Ecto neural progenitor cell (in vitro differentiated cells): Measurements from ENCODE around the gene REL.

Source experiments
- DNase-seq: peaks from one replicate; pipeline ENCODE4 v3.0.0-alpha.2; 2018; ENCODE audit warnings: low spot score

REL gene

DNA sequence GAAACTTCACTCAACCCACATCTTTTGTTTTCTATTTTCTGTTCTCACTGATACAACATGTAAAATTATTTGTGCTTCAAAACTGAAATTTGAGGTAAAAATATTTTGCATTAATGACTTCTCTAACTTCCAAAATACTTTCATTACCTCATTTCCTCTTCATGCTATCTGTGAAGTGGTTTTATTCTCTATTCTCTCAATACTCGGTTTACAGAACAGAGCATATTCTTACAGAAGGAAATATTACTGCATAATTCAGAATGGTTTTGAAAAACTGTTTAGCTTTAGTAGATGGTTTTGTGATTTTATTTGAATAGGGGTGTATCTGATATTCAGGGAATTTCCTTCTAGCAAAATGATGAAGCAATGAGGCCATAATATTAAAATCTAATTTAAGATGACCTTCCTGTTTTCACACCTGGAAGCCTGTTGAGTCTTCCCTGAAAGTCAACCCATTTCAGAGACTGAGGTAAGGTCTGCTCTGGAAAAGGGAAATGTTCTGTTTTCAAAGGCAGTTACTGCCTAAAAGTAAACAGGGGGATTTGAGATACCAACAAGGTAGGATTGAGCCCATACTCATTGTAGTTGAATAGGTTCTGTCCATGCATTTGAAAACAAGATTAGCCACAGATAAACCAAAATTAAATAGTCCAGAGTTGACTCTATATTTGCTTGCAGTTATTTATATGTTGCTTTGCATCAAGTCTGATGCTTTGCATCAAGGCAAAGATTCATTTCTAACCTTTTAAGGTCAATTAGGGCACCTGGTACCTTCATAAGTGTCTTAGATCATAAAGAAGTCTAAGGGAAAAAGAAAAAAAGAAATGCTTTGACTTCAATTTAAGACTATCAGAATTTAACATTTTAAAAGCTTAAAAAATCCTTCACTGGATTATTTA lies 85.4 kb downstream of the REL start:
- DNase-seq = no peak

DNA sequence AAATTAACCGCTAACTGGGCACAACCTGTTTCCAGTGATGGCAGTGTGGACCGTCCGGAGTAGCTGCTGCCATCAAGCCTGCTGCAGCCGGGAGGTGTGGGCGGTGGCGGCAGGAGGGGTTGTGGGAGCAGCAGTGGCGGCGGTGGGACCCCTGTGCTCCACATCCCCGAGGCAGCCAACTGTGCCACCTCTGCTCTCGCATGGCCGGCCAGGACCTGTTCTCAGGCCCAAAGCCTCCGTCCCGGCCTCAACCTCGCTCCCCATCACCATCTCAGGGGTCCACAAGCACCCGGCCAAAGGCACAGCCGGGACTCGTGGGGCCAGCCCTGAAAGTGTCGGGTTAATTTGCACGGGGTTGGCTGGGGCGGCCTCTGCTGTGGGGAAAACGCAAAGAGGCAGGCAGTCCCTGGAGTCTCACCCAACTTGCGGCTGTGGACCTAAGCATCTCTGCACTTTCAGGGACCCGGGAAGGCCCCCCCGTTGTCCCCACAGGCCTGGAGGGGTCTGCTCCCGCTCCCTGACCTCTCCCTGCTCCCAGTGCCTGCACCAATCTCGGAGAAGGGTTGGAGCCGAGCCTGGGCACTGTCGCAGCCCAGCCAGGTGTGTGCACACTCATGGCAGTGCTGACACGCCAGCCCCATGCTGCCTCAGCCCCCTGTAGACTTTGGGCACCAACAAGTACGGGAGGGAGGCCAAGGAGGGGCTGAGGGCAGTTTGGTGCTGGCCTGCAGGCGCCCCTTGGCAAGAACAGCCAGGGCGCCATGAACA lies 91.7 kb downstream of the REL start:
- no peak for DNase-seq

DNA sequence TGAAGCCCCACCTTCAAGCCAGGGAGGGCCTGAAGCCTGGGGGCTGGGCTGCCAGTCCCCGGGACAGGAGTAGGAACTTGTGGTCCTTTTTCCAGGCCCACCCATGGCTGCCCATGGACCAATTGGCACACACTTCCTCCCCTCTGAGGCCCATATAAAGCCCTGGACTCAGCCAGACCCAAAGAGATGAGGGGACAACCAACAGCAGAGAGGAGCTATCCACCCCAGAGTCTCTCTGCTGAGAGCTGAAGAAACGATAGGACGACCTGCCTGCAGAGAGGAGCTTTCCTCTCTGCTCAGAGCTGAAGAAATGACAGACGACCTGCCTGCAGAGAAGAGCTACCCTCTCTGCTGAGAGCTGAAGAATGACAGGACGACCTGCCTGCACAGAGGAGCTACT lies 92.3 kb downstream of the REL start:
- DNase-seq = no peak

DNA sequence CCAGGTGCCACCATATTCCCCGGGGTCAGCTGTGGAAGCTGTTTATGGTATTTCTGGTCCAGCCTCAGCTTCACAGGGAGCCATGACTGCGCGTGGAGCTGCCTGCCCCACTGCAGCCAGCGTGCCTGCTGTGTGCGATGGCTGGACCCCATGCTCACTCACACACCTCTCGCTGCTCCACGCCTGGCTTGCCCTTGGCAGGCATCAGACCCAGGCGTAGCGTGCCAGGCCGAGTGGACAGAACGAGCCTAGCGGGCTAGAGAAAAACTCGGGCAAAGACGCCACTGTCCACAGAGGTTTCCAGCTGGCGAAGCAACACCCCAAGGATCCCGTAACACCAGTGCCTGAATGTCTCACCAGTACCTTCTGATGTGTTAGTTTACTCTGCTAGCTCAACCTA lies 93.3 kb downstream of the REL start:
- no peak for DNase-seq
